HEK293 (cell line): Measurements from ENCODE around the gene EARS2.

Source experiments
- CTCF ChIA-PET: fragments of 350-600 bp; formaldehyde crosslinking; extraction: SDS; loops from one replicate; lab custom pipeline; 2021; ENCODE audit warnings: antibody characterized with exemption; lab: Yijun Ruan, JAX
- POLR2A ChIA-PET: fragments of 300-600 bp; formaldehyde crosslinking; extraction: SDS; loops from one replicate; lab custom pipeline; 2020; ENCODE audit warnings: antibody characterized with exemption, inconsistent platforms; lab: Yijun Ruan, JAX
- H3K27ac ChIP-seq: fragments of 200-500 bp; sonication (Bioruptor generic); 2 replicates; pipeline ENCODE4 v1.5.1; 2014; ENCODE audit warnings: low read depth, low read length, control low read depth, inconsistent platforms; ENCODE audit errors: extremely low read depth
- H3K36me3 ChIP-seq, 2 experiments: fragments of 200-500 bp in 1 of 2; sonication (Bioruptor generic) in 1 of 2; 1 replicate in 1 of 2; 2 replicates in 1 of 2; pipeline ENCODE4 v1.5.1; 2014 to 2017; ENCODE audit warnings: inconsistent platforms in 2 of 2, low read length in 2 of 2; ENCODE audit not compliant: control insufficient read depth in 2 of 2, insufficient read depth in 1 of 2
- H3K4me1 ChIP-seq: fragments of 200-500 bp; sonication (Bioruptor generic); 2 replicates; pipeline ENCODE4 v1.5.1; 2014; ENCODE audit warnings: mild to moderate bottlenecking, low read length, inconsistent platforms; ENCODE audit not compliant: control insufficient read depth, insufficient read depth
- H3K4me3 ChIP-seq: 2 replicates; pipeline ENCODE4 v1.5.1; 2011; ENCODE audit warnings: low read depth, mild to moderate bottlenecking, control low read depth, low read length, moderate library complexity
- H3K9me3 ChIP-seq: fragments of 200-500 bp; sonication (Bioruptor generic); 2 replicates; pipeline ENCODE4 v1.5.1; 2014; ENCODE audit warnings: low read depth, low read length, inconsistent platforms; ENCODE audit not compliant: control insufficient read depth, insufficient read depth
- SCRT1 ChIP-seq: fragments of 450-650 bp; formaldehyde crosslinking; IDR thresholded peaks from 2 replicates; pipeline ENCODE4 v1.5.1; 2016; ENCODE audit warnings: missing biosample characterization, missing genetic modification characterization, borderline replicate concordance
- SCRT2 ChIP-seq: fragments of 450-650 bp; formaldehyde crosslinking; IDR thresholded peaks from 2 replicates; pipeline ENCODE4 v1.5.1; 2016; ENCODE audit warnings: missing biosample characterization, missing genetic modification characterization
- SETDB1 ChIP-seq: IDR thresholded peaks from one replicate; pipeline ENCODE4 v1.6.1; 2017; ENCODE audit warnings: mild to moderate bottlenecking, low read length, moderate library complexity, mixed read lengths; ENCODE audit not compliant: insufficient read length
- SP7 ChIP-seq: fragments of 450-650 bp; formaldehyde crosslinking; IDR thresholded peaks from 2 replicates; pipeline ENCODE4 v1.5.1; 2016; ENCODE audit warnings: missing biosample characterization, missing genetic modification characterization
- YY1 ChIP-seq: fragments of 450-650 bp; formaldehyde crosslinking; IDR thresholded peaks from 2 replicates; pipeline ENCODE4 v1.5.1; 2018; ENCODE audit warnings: missing biosample characterization, missing genetic modification characterization
- ZNF114 ChIP-seq: fragments of 450-650 bp; formaldehyde crosslinking; IDR thresholded peaks from 2 replicates; pipeline ENCODE4 v1.5.0; 2017; ENCODE audit warnings: missing biosample characterization, missing genetic modification characterization
- ZNF140 ChIP-seq: fragments of 450-650 bp; formaldehyde crosslinking; IDR thresholded peaks from 2 replicates; pipeline ENCODE4 v1.5.1; 2016; ENCODE audit warnings: missing biosample characterization, missing genetic modification characterization
- ZNF18 ChIP-seq: fragments of 450-650 bp; formaldehyde crosslinking; IDR thresholded peaks from 2 replicates; pipeline ENCODE4 v1.5.1; 2016; ENCODE audit warnings: missing biosample characterization, missing genetic modification characterization
- ZNF23 ChIP-seq: fragments of 450-650 bp; formaldehyde crosslinking; IDR thresholded peaks from 2 replicates; pipeline ENCODE4 v1.5.1; 2016; ENCODE audit warnings: missing biosample characterization, missing genetic modification characterization, borderline replicate concordance
- ZNF24 ChIP-seq: fragments of 450-650 bp; formaldehyde crosslinking; IDR thresholded peaks from 2 replicates; pipeline ENCODE4 v1.5.1; 2016; ENCODE audit warnings: missing biosample characterization, missing genetic modification characterization
- ZNF341 ChIP-seq: fragments of 450-650 bp; formaldehyde crosslinking; IDR thresholded peaks from 2 replicates; pipeline ENCODE4; 2016; ENCODE audit warnings: low read depth, missing biosample characterization, missing genetic modification characterization
- ZNF354C ChIP-seq: fragments of 450-650 bp; formaldehyde crosslinking; IDR thresholded peaks from 2 replicates; pipeline ENCODE4 v1.5.1; 2016; ENCODE audit warnings: missing biosample characterization, missing genetic modification characterization, low read depth, borderline replicate concordance
- ZNF404 ChIP-seq: fragments of 450-650 bp; formaldehyde crosslinking; IDR thresholded peaks from 2 replicates; pipeline ENCODE4 v1.5.1; 2017; ENCODE audit warnings: missing biosample characterization, missing genetic modification characterization
- ZNF488 ChIP-seq: fragments of 450-650 bp; formaldehyde crosslinking; IDR thresholded peaks from 2 replicates; pipeline ENCODE4 v1.5.1; 2016; ENCODE audit warnings: missing biosample characterization, missing genetic modification characterization
- ZNF549 ChIP-seq: fragments of 450-650 bp; IDR thresholded peaks from 2 replicates; pipeline ENCODE4 v1.5.1; 2018; ENCODE audit warnings: missing biosample characterization, missing genetic modification characterization, mild to moderate bottlenecking, inconsistent platforms, moderate library complexity
- ZNF561 ChIP-seq: fragments of 450-650 bp; IDR thresholded peaks from 2 replicates; pipeline ENCODE4 v1.5.1; 2018; ENCODE audit warnings: missing biosample characterization, missing genetic modification characterization, borderline replicate concordance
- ZNF645 ChIP-seq: fragments of 450-650 bp; formaldehyde crosslinking; IDR thresholded peaks from 2 replicates; pipeline ENCODE4; 2016; ENCODE audit warnings: missing biosample characterization, missing genetic modification characterization
- ZNF677 ChIP-seq: fragments of 450-650 bp; IDR thresholded peaks from 2 replicates; pipeline ENCODE4 v1.5.0; 2018; ENCODE audit warnings: missing biosample characterization, mild to moderate bottlenecking, missing genetic modification characterization, moderate library complexity
- ZNF704 ChIP-seq: fragments of 450-650 bp; formaldehyde crosslinking; IDR thresholded peaks from 2 replicates; pipeline ENCODE4 v1.5.1; 2016; ENCODE audit warnings: missing biosample characterization, missing genetic modification characterization
- ZNF768 ChIP-seq: fragments of 450-650 bp; formaldehyde crosslinking; IDR thresholded peaks from 2 replicates; pipeline ENCODE4 v1.5.1; 2018; ENCODE audit warnings: missing biosample characterization, mild to moderate bottlenecking, missing genetic modification characterization
- ZNF837 ChIP-seq: fragments of 450-650 bp; formaldehyde crosslinking; IDR thresholded peaks from 2 replicates; pipeline ENCODE4 v1.5.1; 2016; ENCODE audit warnings: missing biosample characterization, missing genetic modification characterization

The EARS2 gene

GRCh38 chr16:23573817-23574216 lies 16.7 kb upstream of the EARS2 start:
- TF ChIP-seq SCRT2 (tag by site-specific recombination) (peak; percentile 58), ZNF140 (tag by site-specific recombination) (no peak), SCRT1 (tag by site-specific recombination) (peak; percentile 39; the same call in 1 of the 2 replicates)
- Histone ChIP-seq H3K4me3 (no peak overlapping the region), H3K4me1 (no peaks in the 10 kb centered on the region), H3K36me3 (peaks cover 14 to 87% of the 10 kb centered on the region in 2 experiments; a peak in 2 of 3 replicates), H3K9me3 (no peaks in the 10 kb centered on the region), H3K27ac (no peak overlapping the region)
- CTCF ChIA-PET = no interaction called here
- POLR2A ChIA-PET = no interaction called here

- Histone ChIP-seq H3K4me1 (no peaks in the 10 kb centered on the region), H3K4me3 (no peak overlapping the region), H3K9me3 (no peaks in the 10 kb centered on the region), H3K27ac (no peak overlapping the region), H3K36me3 (peaks cover 28 to 89% of the 10 kb centered on the region in 2 experiments)
- TF ChIP-seq ZNF488 (tag by site-specific recombination) = no peak
- TF ChIP-seq ZNF354C = no peak
- TF ChIP-seq SETDB1 = no peak
- TF ChIP-seq ZNF341 = no peak
- no peak for TF ChIP-seq SCRT2 (tag by site-specific recombination)
- no peak for TF ChIP-seq ZNF645 (tag by site-specific recombination)
- no peak for TF ChIP-seq ZNF837 (tag by site-specific recombination)
- TF ChIP-seq SP7 (tag by site-specific recombination) = no peak
- TF ChIP-seq ZNF23 = no peak
- no peak for TF ChIP-seq ZNF677
- no peak for TF ChIP-seq ZNF704 (tag by site-specific recombination)
- TF ChIP-seq ZNF561 (tag by site-specific recombination) = no peak
- no peak for TF ChIP-seq ZNF24 (tag by site-specific recombination)
- TF ChIP-seq YY1 (tag by site-specific recombination) = no peak
- TF ChIP-seq ZNF18 (tag by site-specific recombination) = no peak
- no peak for TF ChIP-seq ZNF768 (tag by site-specific recombination)
- TF ChIP-seq ZNF404 (tag by site-specific recombination) = no peak
- TF ChIP-seq ZNF549 (tag by site-specific recombination) = no peak
- TF ChIP-seq ZNF114 = no peak
- CTCF ChIA-PET = interaction anchor here (0.9 kb wide), 1 partner anchor 15 kb away, joined by 3 read pairs; the partner anchor contains the start of genes EARS2 and UBFD1
- POLR2A ChIA-PET = no interaction called here
These were observed 15.2 kb upstream of the EARS2 start for GRCh38 chr16:23572394-23572793.
